ACC112 (cell line): Measurements from ENCODE around the gene CCDC30.

Source experiments
- H2AFZ ChIP-seq: fragments of 200-600 bp; sonication (generic); one replicate; pipeline ENCODE4 v1.6.0; 2017; ENCODE audit warnings: antibody characterized with exemption, low read length; ENCODE audit not compliant: unreplicated experiment
- H3K27ac ChIP-seq: fragments of 200-600 bp; sonication (generic); 2 replicates; pipeline ENCODE4 v1.5.1; 2014; ENCODE audit warnings: low read depth, mild to moderate bottlenecking, antibody characterized with exemption, low read length, moderate library complexity
- H3K27me3 ChIP-seq: fragments of 200-600 bp; sonication (generic); 2 replicates; pipeline ENCODE4 v1.6.1; 2014; ENCODE audit warnings: mild to moderate bottlenecking, antibody characterized with exemption, low read length, moderate library complexity, mixed read lengths; ENCODE audit not compliant: insufficient read depth
- H3K36me3 ChIP-seq: fragments of 200-600 bp; sonication (generic); 2 replicates; pipeline ENCODE4 v1.6.1; 2016; ENCODE audit warnings: mild to moderate bottlenecking, antibody characterized with exemption, low read length, moderate library complexity, mixed read lengths; ENCODE audit not compliant: insufficient read depth
- H3K4me1 ChIP-seq: fragments of 200-600 bp; sonication (generic); one replicate; pipeline ENCODE4 v1.6.1; 2016; ENCODE audit warnings: low read length, mixed read lengths; ENCODE audit not compliant: insufficient read depth, unreplicated experiment, control insufficient read depth
- H3K4me3 ChIP-seq: fragments of 200-600 bp; sonication (generic); 2 replicates; pipeline ENCODE4 v1.5.1; 2014; ENCODE audit warnings: mild to moderate bottlenecking, low read depth, low read length
- H3K79me2 ChIP-seq: fragments of 200-600 bp; sonication (generic); one replicate; pipeline ENCODE4 v1.6.0; 2016; ENCODE audit warnings: low read length; ENCODE audit not compliant: control insufficient read depth, unreplicated experiment, insufficient read depth

The CCDC30 gene

DNA sequence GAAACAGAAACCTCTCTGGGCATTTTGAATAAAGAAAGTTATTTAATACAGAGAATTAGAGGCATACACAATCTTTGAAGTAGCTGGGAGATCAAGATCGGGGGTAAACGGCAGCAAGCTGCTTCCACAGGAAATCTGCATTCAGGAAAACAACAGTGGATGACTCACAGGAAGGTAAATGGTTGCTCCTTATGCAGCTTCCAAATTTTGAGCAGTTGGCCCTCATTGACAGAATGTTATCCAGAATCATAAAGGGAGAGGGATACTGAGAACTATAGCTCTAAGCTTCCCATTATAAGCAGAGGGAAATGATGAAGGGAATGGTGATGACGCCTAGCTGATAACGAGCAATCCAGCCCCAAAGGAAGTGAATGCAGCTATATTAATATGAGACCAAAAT lies 35.8 kb upstream of the CCDC30 start:
- Histone ChIP-seq H3K27ac (no peak overlapping the region), H2AFZ (no peak overlapping the region), H3K4me3 (no peak overlapping the region), H3K79me2 (no peaks in the 10 kb centered on the region), H3K36me3 (no peaks in the 10 kb centered on the region), H3K27me3 (peaks cover 11% of the 10 kb centered on the region; the same call in 1 of the 2 replicates), H3K4me1 (peaks cover 14% of the 10 kb centered on the region)

DNA sequence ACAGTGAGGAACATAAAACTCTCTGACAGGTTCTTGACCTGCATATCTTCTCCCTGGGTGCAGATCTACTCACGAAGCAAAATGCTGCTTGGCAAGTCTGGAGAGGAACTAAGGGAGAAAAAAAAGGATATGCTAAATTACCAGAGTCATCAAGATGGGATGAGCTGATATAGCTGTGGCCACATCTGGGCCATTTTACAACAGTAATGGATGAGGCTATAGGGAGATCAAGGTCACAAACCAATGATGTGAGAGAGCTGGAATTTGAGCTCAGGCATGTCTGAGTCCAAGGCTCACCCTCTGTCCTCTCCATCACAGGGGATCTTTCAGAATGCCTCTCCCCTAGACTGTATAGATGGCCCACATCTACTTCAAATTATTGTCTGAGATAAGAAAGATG lies 33.5 kb upstream of the CCDC30 start:
- Histone ChIP-seq H3K36me3 (no peaks in the 10 kb centered on the region), H3K27ac (no peak overlapping the region), H3K4me1 (peaks cover 14% of the 10 kb centered on the region), H3K4me3 (no peak overlapping the region), H2AFZ (no peak overlapping the region), H3K79me2 (no peaks in the 10 kb centered on the region), H3K27me3 (peaks cover 4% of the 10 kb centered on the region; the same call in 1 of the 2 replicates)

GRCh38 chr1:42430286-42431135 lies 32.6 kb upstream of the CCDC30 start:
- Histone ChIP-seq H3K36me3 (no peaks in the 10 kb centered on the region), H3K4me3 (no peak overlapping the region), H3K4me1 (peaks cover 14% of the 10 kb centered on the region), H3K27me3 (peaks cover 4% of the 10 kb centered on the region; the same call in 1 of the 2 replicates), H3K27ac (no peak overlapping the region), H2AFZ (no peak overlapping the region), H3K79me2 (no peaks in the 10 kb centered on the region)

GRCh38 chr1:42431514-42431913 lies 31.6 kb upstream of the CCDC30 start:
- H3K27me3 ChIP-seq = peaks cover 4% of the 10 kb centered on the region; the same call in 1 of the 2 replicates
- no peaks in the 10 kb centered on the region for H3K79me2 ChIP-seq
- no peak overlapping the region for H2AFZ ChIP-seq
- no peaks in the 10 kb centered on the region for H3K36me3 ChIP-seq
- H3K27ac ChIP-seq = no peak overlapping the region
- no peak overlapping the region for H3K4me3 ChIP-seq
- peaks cover 14% of the 10 kb centered on the region for H3K4me1 ChIP-seq

DNA sequence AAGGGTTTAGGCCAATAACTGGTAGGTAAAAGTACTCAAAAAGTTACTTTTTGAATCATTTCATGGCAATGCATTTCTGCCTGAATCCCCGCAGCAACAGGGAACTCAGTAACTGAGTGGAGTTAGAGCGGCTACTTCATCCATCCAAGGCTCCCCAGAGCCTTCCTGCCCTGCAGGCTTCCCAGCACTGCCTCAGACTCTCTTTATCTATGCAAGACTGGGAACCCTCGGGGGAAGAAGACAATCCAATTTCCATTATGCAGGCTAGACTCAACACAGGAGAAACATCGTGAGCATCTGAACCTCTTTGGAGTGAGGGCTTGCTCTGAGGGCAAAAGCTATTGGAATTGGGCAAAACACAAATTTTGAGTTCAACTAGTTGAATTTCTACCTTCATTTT lies 30.4 kb upstream of the CCDC30 start:
- peaks cover 14% of the 10 kb centered on the region for H3K4me1 ChIP-seq
- peaks cover 4% of the 10 kb centered on the region; the same call in 1 of the 2 replicates for H3K27me3 ChIP-seq
- no peak overlapping the region for H3K27ac ChIP-seq
- H3K36me3 ChIP-seq = no peaks in the 10 kb centered on the region
- no peak overlapping the region for H2AFZ ChIP-seq
- no peak overlapping the region for H3K4me3 ChIP-seq
- H3K79me2 ChIP-seq = no peaks in the 10 kb centered on the region

DNA sequence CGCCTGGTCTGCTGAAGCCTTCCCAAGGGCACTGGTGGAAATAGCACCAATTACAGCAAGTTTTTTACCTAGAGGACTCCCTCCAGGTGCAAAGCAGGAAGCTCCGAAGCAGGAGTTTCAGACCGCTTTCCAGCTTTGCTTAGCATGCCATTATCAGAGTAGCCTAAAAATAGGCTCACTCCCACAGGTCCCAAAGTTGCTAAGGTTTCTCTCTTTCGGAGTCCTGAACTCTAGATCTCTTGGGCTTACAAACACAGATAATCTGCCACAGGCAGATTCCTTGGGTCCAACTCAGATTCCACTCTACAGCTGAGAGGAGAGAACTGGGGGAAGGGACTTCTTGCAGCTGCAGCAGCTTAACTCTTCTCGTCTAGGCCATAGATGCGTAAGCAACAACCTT lies 29.7 kb upstream of the CCDC30 start:
- no peak overlapping the region for H3K27ac ChIP-seq
- no peak overlapping the region for H2AFZ ChIP-seq
- peaks cover 4% of the 10 kb centered on the region; the same call in 1 of the 2 replicates for H3K27me3 ChIP-seq
- H3K79me2 ChIP-seq = no peaks in the 10 kb centered on the region
- H3K4me3 ChIP-seq = no peak overlapping the region
- H3K36me3 ChIP-seq = no peaks in the 10 kb centered on the region
- peaks cover 14% of the 10 kb centered on the region for H3K4me1 ChIP-seq

DNA sequence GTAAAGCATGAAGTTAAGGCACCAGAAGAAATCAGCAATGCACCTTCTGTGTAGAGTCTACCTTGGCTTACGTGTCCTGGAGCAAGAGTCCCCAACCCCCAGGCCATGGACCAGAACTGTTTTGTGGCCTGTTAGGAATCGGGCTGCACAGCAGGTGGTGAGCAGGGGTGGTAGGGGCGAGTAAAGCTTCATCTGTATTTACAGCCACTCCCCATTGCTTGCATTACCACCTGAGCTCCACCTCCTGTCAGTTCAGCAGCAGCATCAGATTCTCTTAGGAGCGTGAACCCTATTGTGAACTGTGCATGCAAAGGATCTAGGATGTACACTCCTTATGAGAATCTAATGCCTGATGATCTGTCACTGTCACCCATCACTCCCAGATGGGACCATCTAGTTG lies 28.7 kb upstream of the CCDC30 start:
- Histone ChIP-seq H3K4me3 (no peak overlapping the region), H3K36me3 (no peaks in the 10 kb centered on the region), H3K27ac (no peak overlapping the region), H3K27me3 (peaks cover 4% of the 10 kb centered on the region; the same call in 1 of the 2 replicates), H3K79me2 (no peaks in the 10 kb centered on the region), H2AFZ (no peak overlapping the region), H3K4me1 (peaks cover 14% of the 10 kb centered on the region)

GRCh38 chr1:42439940-42440339 lies 23.1 kb upstream of the CCDC30 start:
- Histone ChIP-seq H3K27ac (0 out of 2 replicates have a peak overlapping the region, but pooled peaks have one; percentile 7), H3K4me3 (no peak overlapping the region), H3K27me3 (no peaks in the 10 kb centered on the region), H3K36me3 (no peaks in the 10 kb centered on the region), H2AFZ (no peak overlapping the region), H3K4me1 (peaks cover 14% of the 10 kb centered on the region), H3K79me2 (no peaks in the 10 kb centered on the region)

GRCh38 chr1:42442662-42443061 lies 20.4 kb upstream of the CCDC30 start:
- H3K79me2 ChIP-seq = no peaks in the 10 kb centered on the region
- no peaks in the 10 kb centered on the region for H3K36me3 ChIP-seq
- no peak overlapping the region for H2AFZ ChIP-seq
- H3K27ac ChIP-seq = no peak overlapping the region
- no peaks in the 10 kb centered on the region for H3K27me3 ChIP-seq
- H3K4me1 ChIP-seq = peaks cover 14% of the 10 kb centered on the region
- H3K4me3 ChIP-seq = no peak overlapping the region

- Histone ChIP-seq H3K4me3 (no peak overlapping the region), H3K79me2 (no peaks in the 10 kb centered on the region)
Observed at GRCh38 chr1:42449256-42449655, 13.8 kb upstream of the CCDC30 start.

DNA sequence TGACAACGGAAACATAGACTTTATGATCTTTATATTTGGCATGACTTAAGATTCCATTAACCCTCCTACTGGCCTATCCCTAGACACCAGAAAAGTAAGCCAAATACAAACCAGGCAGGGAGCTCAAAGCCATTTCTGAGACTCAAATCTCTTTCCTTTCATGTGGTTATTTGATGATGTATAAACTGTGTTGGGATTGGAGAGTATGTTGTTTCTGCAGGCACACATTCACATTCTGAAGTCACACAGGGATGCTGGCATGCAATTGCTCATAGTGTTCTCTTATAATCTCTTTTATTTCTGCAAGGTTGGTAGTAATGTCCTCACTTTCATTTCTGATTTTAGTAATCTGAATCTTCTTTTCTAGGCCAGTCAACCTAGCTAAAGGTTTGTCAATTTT lies 13.0 kb upstream of the CCDC30 start:
- no peak overlapping the region for H2AFZ ChIP-seq
- H3K27me3 ChIP-seq = no peaks in the 10 kb centered on the region
- no peaks in the 10 kb centered on the region for H3K36me3 ChIP-seq
- no peaks in the 10 kb centered on the region for H3K79me2 ChIP-seq
- no peak overlapping the region for H3K4me3 ChIP-seq
- no peak overlapping the region for H3K27ac ChIP-seq
- no peaks in the 10 kb centered on the region for H3K4me1 ChIP-seq

More at GRCh38 chr1:42449256-42449655, 13.8 kb upstream of the CCDC30 start:
- Histone ChIP-seq H2AFZ (no peak overlapping the region), H3K36me3 (no peaks in the 10 kb centered on the region), H3K4me1 (no peaks in the 10 kb centered on the region), H3K27me3 (no peaks in the 10 kb centered on the region), H3K27ac (no peak overlapping the region)
